H1 (cell line): ENCODE data around the gene ZDHHC24. TPM values are rescaled to one million over a fixed set of nuclear protein-coding genes. Genes with fewer than 3 reads are reported as not detected.

Experiments
- CTCF ChIP-seq, 3 experiments: IDR thresholded peaks; 1 replicate in 2 of 3; 2 replicates in 1 of 3; pipeline versions ENCODE4 v1.5.1 to v1.6.1; 2011; ENCODE audit warnings: low read length in 3 of 3, mild to moderate bottlenecking in 3 of 3, inconsistent platforms in 2 of 3, low read depth in 1 of 3, moderate library complexity in 1 of 3; ENCODE audit not compliant: insufficient read depth in 1 of 3; ENCODE audit errors: control extremely low read depth in 1 of 3
- TAF7 ChIP-seq: optimal IDR thresholded peaks from 2 replicates; pipeline ENCODE3; 2011; ENCODE audit warnings: low read depth, mild to moderate bottlenecking, inconsistent platforms, low read length, moderate library complexity, borderline replicate concordance
- YY1 ChIP-seq: IDR thresholded peaks from 2 replicates; pipeline ENCODE4 v1.6.1; 2011; ENCODE audit warnings: low read depth, mild to moderate bottlenecking, low read length
- polyA plus RNA-seq, 7 experiments: library from polyadenylated mRNA; depleted of rRNA in 3 of 7; stranded (reverse) in 5 of 7; unstranded in 2 of 7; fragments of >200 nt in 5 of 7; fragments of 200-250 nt in 2 of 7; gene quantifications; 1 replicate in 5 of 7; 2 replicates in 1 of 7; 4 replicates in 1 of 7; pipeline versions ENCODE4 v1.2.1 to v1.2.3, GENCODE V29; 2011 to 2013; ENCODE audit warnings: missing spikeins in 2 of 7, mixed read lengths in 2 of 7
- total RNA-seq: library from RNA; stranded (reverse); fragmentation: NEBNext Ultra II Directional; extraction: Animal tissue kit (Norgen Biotek cat#: 25700); gene quantifications from 2 replicates; pipeline ENCODE4 v1.2.1, GENCODE V29; 2021

The ZDHHC24 gene
- total and polyA plus RNA-seq, 2 of the 8 experiments (the other 6 are each of a cell fraction or from before 2014, with no cell fraction given): 8.4 to 9.7 TPM

DNA sequence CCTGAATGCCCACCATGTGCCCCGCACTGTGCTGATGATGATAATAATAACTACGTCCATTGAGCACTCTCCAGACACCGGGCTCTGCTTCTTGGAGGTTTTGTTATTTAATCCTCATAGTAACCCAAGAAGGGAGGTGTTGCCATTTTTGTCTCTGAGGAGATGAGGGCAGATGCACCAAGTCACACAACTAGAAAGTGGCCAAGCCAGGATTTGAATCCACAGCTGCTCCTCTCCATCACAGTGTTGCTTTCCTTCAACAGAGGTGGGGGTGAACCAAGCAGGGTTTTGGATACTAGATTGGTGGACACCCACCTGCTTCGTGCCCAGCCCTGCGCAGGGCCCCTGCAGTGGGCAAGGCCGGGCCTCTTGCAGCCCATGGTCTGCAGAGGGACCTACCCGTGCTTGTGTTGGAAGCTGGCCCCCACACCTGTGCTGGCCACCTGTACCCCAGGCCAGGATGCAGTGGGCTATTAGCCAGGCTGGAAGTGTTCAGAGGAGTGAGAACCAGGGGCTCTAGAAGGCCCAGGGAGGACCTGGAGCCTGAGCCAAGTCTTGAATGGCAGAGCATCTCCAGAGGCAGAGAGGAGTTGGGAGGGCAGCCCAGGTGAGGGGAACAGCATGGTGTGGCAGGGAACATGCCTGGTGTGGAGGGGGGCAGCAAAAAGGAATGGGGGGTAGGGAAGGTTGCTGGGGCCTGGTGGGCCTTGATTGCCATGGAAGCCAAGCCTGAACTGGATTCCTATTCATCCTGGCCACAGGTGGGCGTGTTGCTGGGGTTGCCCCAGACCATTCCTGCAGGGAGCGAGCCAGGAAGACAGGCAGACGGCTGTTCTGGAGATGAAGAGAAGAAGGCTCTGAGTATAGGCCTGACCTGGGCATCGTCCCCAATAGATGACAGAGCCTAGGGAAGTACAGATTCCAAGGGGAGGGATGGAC, 68.3 kb downstream of the ZDHHC24 start (continued):
- TF ChIP-seq TAF7 (no peak), CTCF (IDR thresholded peaks at IDR 0.05; ENCODE audit: control extremely low read depth in 1 of 3, insufficient read depth in 1 of 3, low read depth in 1 of 3, low read length in 3 of 3) (no peak), YY1 (no peak)
